ENCODE results near the gene GSTK1.
A peak's percentile ranks its signal among the peaks of the same experiment; 100 is the strongest.
"Not testable (repeated sequence)": the region's sequence is repeated elsewhere in the genome, so short reads cannot be mapped to it uniquely, and the experiment has no call there.

The GSTK1 gene

GRCh38 chr7:143288836-143289235, 25.6 kb downstream of the GSTK1 start:
- Mint-ChIP-seq H3K4me1 (peaks cover 50% of the 10 kb centered on the region), H3K27ac (peak overlapping the region; percentile 93 to 96 (median 95)), H3K36me3 (ENCODE audit: low read depth) (peaks cover 29% of the 10 kb centered on the region), H3K9me3 (peaks cover 4% of the 10 kb centered on the region), H3K4me3 (peak overlapping the region; percentile 95 to 99 (median 96)), H3K27me3 (ENCODE audit: low read depth) (no peaks in the 10 kb centered on the region)
- TF ChIP-seq CTCF (IDR thresholded peaks at IDR 0.05; ENCODE audit: unreplicated experiment in 3 of 3): no peak

- peaks cover 50% of the 10 kb centered on the region for H3K4me1 Mint-ChIP-seq
- no peaks in the 10 kb centered on the region for H3K27me3 Mint-ChIP-seq (ENCODE audit: low read depth)
- H3K36me3 Mint-ChIP-seq (ENCODE audit: low read depth): peaks cover 35% of the 10 kb centered on the region
- peak overlapping the region; percentile 93 to 96 (median 95) for H3K27ac Mint-ChIP-seq
- H3K9me3 Mint-ChIP-seq: peaks cover 4% of the 10 kb centered on the region
- no peak for TF ChIP-seq CTCF (IDR thresholded peaks at IDR 0.05; ENCODE audit: unreplicated experiment in 3 of 3)
- H3K4me3 Mint-ChIP-seq: peak overlapping the region; percentile 95 to 99 (median 96)
These were observed 26.2 kb downstream of the GSTK1 start for GRCh38 chr7:143289421-143289820.

- Mint-ChIP-seq H3K36me3 (ENCODE audit: low read depth) (peaks cover 40% of the 10 kb centered on the region), H3K4me3 (peak overlapping the region; percentile 95 to 99 (median 96)), H3K4me1 (peaks cover 48% of the 10 kb centered on the region), H3K27ac (peak overlapping the region; percentile 59 to 96 (median 93))
- H3K9me3 Mint-ChIP-seq; H3K27me3 Mint-ChIP-seq (ENCODE audit: low read depth): not testable (repeated sequence)
These were observed 26.6 kb downstream of the GSTK1 start for GRCh38 chr7:143289888-143290287.

- no peak overlapping the region for H3K27ac Mint-ChIP-seq
- H3K36me3 Mint-ChIP-seq (ENCODE audit: low read depth): peaks cover 44% of the 10 kb centered on the region
- peaks cover 50% of the 10 kb centered on the region for H3K4me1 Mint-ChIP-seq
- H3K9me3 Mint-ChIP-seq: peaks cover 4% of the 10 kb centered on the region
- no peak for TF ChIP-seq CTCF (IDR thresholded peaks at IDR 0.05; ENCODE audit: unreplicated experiment in 3 of 3)
- H3K27me3 Mint-ChIP-seq (ENCODE audit: low read depth): no peaks in the 10 kb centered on the region
- H3K4me3 Mint-ChIP-seq: peak overlapping the region; percentile 31 to 95 (median 71)
These were observed 27.1 kb downstream of the GSTK1 start for GRCh38 chr7:143290293-143290692.

GRCh38 chr7:143292876-143293275, 29.6 kb downstream of the GSTK1 start:
- TF ChIP-seq CTCF (IDR thresholded peaks at IDR 0.05; ENCODE audit: unreplicated experiment in 3 of 3): no peak
- Mint-ChIP-seq H3K9me3 (peaks cover under 1% of the 10 kb centered on the region), H3K27ac (no peak overlapping the region), H3K4me1 (peaks cover 57% of the 10 kb centered on the region), H3K27me3 (ENCODE audit: low read depth) (no peaks in the 10 kb centered on the region), H3K4me3 (no peak overlapping the region), H3K36me3 (ENCODE audit: low read depth) (peaks cover 63% of the 10 kb centered on the region)

GRCh38 chr7:143295870-143296269, 32.6 kb downstream of the GSTK1 start:
- H3K36me3 Mint-ChIP-seq (ENCODE audit: low read depth): peaks cover 90% of the 10 kb centered on the region
- H3K27me3 Mint-ChIP-seq (ENCODE audit: low read depth): no peaks in the 10 kb centered on the region
- H3K9me3 Mint-ChIP-seq: no peaks in the 10 kb centered on the region
- TF ChIP-seq CTCF (IDR thresholded peaks at IDR 0.05; ENCODE audit: unreplicated experiment in 3 of 3): no peak
- peaks cover 43% of the 10 kb centered on the region for H3K4me1 Mint-ChIP-seq
- no peak overlapping the region for H3K4me3 Mint-ChIP-seq
- H3K27ac Mint-ChIP-seq: peak overlapping the region; percentile 30 to 78 (median 52)

All from nephron (organoid).